Measurements from ENCODE around the gene BRD2.

Gene BRD2

GRCh38 chr6:32973144-32974015, 5.0 kb downstream of the BRD2 start:
- DNase-seq, result no peak

- no peak for DNase-seq
These were observed 5.6 kb downstream of the BRD2 start for GRCh38 chr6:32974016-32974333.

- no peak for DNase-seq
These were observed 6.3 kb downstream of the BRD2 start for GRCh38 chr6:32974541-32975308.

GRCh38 chr6:32975886-32976285, 7.5 kb downstream of the BRD2 start:
- DNase-seq, result no peak

- DNase-seq, result no peak
These were observed 8.1 kb downstream of the BRD2 start for GRCh38 chr6:32976334-32977069.

GRCh38 chr6:32977272-32977952, 9.0 kb downstream of the BRD2 start:
- DNase-seq, result no peak

- DNase-seq, result no peak
These were observed 9.5 kb downstream of the BRD2 start for GRCh38 chr6:32977953-32978324.

GRCh38 chr6:32979720-32980487, 11.5 kb downstream of the BRD2 start:
- DNase-seq, result no peak

GRCh38 chr6:32980488-32981038, 12.2 kb downstream of the BRD2 start:
- no peak for DNase-seq

GRCh38 chr6:32982084-32982701, 13.8 kb downstream of the BRD2 start:
- no peak for DNase-seq

- no peak for DNase-seq
These were observed 14.5 kb downstream of the BRD2 start for GRCh38 chr6:32982702-32983492.

- DNase-seq, result no peak
These were observed 15.1 kb downstream of the BRD2 start for GRCh38 chr6:32983493-32983848.

- no peak for DNase-seq
These were observed 15.7 kb downstream of the BRD2 start for GRCh38 chr6:32983964-32984621.

- DNase-seq, result peak; percentile 84
These were observed 16.4 kb downstream of the BRD2 start for GRCh38 chr6:32984622-32985389.

GRCh38 chr6:32989368-32989767, 21.0 kb downstream of the BRD2 start:
- no peak for DNase-seq

GRCh38 chr6:32991972-32992371, 23.6 kb downstream of the BRD2 start:
- no peak for DNase-seq

- no peak for DNase-seq
These were observed 25.1 kb downstream of the BRD2 start for GRCh38 chr6:32993363-32993973.

GRCh38 chr6:32995448-32995847, 27.1 kb downstream of the BRD2 start:
- no peak for DNase-seq

- no peak for DNase-seq
These were observed 31.7 kb downstream of the BRD2 start for GRCh38 chr6:33000055-33000454.

Data from left hindlimb (tissue), 1 donor.